GM18861 (cell line): ENCODE results near the gene MYRIP.
"Not testable (repeated sequence)": the region's sequence is repeated elsewhere in the genome, so short reads cannot be mapped to it uniquely, and the experiment has no call there.

ENCODE experiments used
- ATAC-seq: cut with Tn5 transposase; IDR thresholded peaks from one replicate; pipeline ENCODE4 v1.9.1; 2021; ENCODE audit not compliant: unreplicated experiment

Gene MYRIP

GRCh38 chr3:39805650-39806049, 3.8 kb upstream of the MYRIP start:
- no peak for ATAC-seq

GRCh38 chr3:39806820-39807219, 2.6 kb upstream of the MYRIP start:
- ATAC-seq: no peak

GRCh38 chr3:39808467-39809180, 785 bp upstream of the MYRIP start:
- ATAC-seq: peak; percentile 15

GRCh38 chr3:39809995-39810595, 686 bp downstream of the MYRIP start:
- ATAC-seq: no peak

- no peak for ATAC-seq
Observed at GRCh38 chr3:39810647-39811161, 1.3 kb downstream of the MYRIP start.

- no peak for ATAC-seq
Observed at GRCh38 chr3:39811561-39811960, 2.2 kb downstream of the MYRIP start.

- ATAC-seq: no peak
Observed at GRCh38 chr3:39812537-39812936, 3.1 kb downstream of the MYRIP start.

- ATAC-seq: no peak
Observed at GRCh38 chr3:39814007-39814406, 4.6 kb downstream of the MYRIP start.

- ATAC-seq: no peak
Observed at GRCh38 chr3:39819899-39820298, 10.5 kb downstream of the MYRIP start.

- ATAC-seq: not testable (repeated sequence)
Observed at GRCh38 chr3:39833764-39834163, 24.4 kb downstream of the MYRIP start.

- ATAC-seq: no peak
Observed at GRCh38 chr3:39839484-39839883, 30.1 kb downstream of the MYRIP start.

GRCh38 chr3:39843440-39843839, 34.0 kb downstream of the MYRIP start:
- ATAC-seq: no peak

- ATAC-seq: no peak
Observed at GRCh38 chr3:39848365-39848764, 39.0 kb downstream of the MYRIP start.

- ATAC-seq: peak; percentile 86
Observed at GRCh38 chr3:39849992-39850715, 40.7 kb downstream of the MYRIP start.

- ATAC-seq: no peak
Observed at GRCh38 chr3:39850716-39851032, 41.3 kb downstream of the MYRIP start.

- ATAC-seq: no peak
Observed at GRCh38 chr3:39855517-39855916, 46.1 kb downstream of the MYRIP start.

- no peak for ATAC-seq
Observed at GRCh38 chr3:39869890-39870289, 60.5 kb downstream of the MYRIP start.

GRCh38 chr3:39870706-39871105, 61.3 kb downstream of the MYRIP start:
- no peak for ATAC-seq

- no peak for ATAC-seq
Observed at GRCh38 chr3:39879581-39879980, 70.2 kb downstream of the MYRIP start.

GRCh38 chr3:39882111-39882510, 72.7 kb downstream of the MYRIP start:
- ATAC-seq: no peak

- no peak for ATAC-seq
Observed at GRCh38 chr3:39892068-39892467, 82.7 kb downstream of the MYRIP start.

- ATAC-seq: peak; percentile 74
Observed at GRCh38 chr3:39896184-39896583, 86.8 kb downstream of the MYRIP start.
